GM19395 (cell line): ENCODE results near the gene MYOCOS.
A peak's percentile ranks its signal among the peaks of the same experiment; 100 is the strongest.

ENCODE experiments used
- ATAC-seq: cut with Tn5 transposase; IDR thresholded peaks from one replicate; pipeline ENCODE4 v1.9.1; 2021; ENCODE audit warnings: mild to moderate bottlenecking, moderate library complexity; ENCODE audit not compliant: unreplicated experiment

The MYOCOS gene

DNA sequence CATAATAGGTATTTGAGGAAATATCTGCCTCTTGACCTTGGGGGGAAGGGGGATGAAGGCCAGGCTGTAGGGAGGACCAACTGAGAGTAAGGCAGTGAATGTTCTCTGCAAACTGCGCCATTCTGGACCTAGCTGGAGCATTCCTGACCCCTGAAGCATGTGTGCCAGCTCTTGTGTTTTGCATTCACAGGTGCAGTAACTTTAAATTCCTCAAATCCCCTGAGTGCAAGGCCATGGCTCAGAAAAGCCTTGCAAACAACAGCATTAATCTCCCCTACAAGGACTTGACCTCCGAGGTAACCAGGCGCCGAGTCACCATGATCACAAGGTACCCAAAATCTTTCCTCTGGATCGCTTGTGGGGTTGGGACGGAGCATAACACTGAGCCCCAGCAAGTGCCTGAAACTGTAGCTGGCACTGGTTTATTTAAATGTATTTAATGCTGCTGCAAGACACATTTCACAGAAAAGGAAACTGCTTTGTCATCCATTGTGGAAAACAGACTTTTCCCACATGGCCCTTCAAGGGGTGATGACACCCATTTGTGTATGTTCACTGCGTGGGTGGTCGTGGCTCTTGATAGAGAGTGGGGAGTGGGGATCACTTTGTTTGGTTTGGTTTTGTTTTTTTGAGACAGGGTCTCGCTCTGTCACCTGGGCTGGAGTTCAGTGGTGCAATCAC lies 1.7 kb downstream of the MYOCOS start:
- no peak for ATAC-seq

DNA sequence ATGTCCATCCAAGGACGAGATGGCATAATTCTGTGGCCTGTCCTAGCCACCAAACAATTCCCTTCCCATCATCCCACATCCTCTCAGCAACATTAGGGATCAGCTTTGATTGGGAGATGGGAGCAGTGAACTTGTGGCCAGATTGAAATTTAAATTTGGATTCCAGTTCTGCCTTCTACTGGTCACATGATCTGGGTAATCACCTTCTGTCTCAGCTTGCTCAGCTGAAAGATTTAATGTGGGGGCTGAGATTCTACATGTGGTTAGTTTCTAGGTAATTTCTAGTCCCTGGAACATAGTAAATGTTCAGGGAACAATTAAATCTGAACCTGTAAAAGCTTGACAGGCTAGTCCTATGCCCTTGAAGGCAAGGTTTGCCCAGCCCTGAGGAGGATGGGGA lies 3.2 kb downstream of the MYOCOS start:
- ATAC-seq, result no peak

DNA sequence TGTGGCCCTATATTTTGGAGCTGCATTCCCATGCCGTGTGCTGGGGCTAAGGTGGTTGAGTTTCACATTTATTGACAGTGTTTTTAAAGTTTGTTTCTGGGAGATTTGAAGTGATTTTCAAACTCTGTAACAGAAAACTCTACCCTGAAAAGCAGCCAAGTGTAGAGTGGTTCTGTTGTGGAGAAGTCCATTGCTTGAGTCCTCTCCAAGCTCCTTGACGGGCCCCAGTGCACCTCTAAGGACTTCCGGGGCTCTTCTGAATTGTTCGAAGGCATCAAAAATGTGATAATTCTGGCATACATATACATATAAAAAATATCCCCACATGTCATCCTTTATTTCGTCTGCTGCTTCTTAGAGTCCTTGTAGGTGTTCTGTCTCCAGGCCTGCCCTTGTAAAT lies 5.0 kb downstream of the MYOCOS start:
- ATAC-seq, result no peak

DNA sequence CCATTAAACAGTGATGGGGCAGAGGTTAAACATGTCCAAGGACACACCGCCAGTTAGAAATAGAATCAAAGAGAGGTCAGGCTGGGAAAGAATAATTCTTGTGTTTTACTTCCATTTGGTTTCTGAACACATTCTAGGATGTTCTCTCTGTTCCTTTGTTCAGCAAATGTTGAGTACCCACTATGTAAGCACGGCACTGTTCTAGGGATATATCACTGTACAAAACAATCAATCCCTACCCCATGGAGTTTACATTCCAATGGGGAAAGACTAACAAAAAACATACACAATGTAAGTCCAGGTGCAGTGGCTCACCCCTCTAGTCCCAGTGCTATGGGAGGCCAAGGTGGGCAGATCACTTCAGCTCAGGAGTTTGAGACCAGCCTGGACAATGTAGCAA lies 6.2 kb downstream of the MYOCOS start:
- ATAC-seq, result no peak

DNA sequence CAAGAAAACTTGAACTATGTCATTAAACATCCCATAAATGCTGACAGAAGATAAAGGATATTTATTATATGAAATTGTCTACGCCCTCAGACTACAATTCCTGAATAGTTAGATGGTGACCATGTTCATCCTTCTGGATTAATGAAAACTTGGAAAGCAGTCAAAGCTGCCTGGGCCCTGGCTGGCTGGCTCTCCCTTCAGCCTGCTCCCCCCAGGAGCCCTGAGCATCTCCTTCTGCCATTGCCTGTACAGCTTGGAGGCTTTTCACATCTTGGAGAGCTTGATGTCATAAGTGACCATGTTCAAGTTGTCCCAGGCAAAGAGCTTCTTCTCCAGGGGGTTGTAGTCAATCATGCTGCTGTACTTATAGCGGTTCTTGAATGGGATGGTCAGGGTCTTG lies 13.6 kb downstream of the MYOCOS start:
- ATAC-seq, result no peak

DNA sequence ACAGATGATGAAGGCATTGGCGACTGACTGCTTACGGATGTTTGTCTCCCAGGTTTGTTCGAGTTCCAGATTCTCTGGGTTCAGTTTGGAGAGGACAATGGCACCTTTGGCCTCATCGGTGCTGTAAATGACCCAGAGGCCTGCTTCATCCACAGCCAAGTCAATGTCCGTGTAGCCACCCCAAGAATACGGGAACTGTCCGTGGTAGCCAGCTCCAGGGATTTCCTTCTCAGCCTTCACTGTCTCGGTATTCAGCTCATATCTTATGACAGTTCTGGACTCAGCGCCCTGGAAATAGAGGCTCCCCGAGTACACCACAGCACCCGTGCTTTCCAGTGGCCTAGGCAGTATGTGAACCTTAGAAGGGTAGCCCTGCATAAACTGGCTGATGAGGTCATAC lies 14.1 kb downstream of the MYOCOS start:
- ATAC-seq, result no peak

DNA sequence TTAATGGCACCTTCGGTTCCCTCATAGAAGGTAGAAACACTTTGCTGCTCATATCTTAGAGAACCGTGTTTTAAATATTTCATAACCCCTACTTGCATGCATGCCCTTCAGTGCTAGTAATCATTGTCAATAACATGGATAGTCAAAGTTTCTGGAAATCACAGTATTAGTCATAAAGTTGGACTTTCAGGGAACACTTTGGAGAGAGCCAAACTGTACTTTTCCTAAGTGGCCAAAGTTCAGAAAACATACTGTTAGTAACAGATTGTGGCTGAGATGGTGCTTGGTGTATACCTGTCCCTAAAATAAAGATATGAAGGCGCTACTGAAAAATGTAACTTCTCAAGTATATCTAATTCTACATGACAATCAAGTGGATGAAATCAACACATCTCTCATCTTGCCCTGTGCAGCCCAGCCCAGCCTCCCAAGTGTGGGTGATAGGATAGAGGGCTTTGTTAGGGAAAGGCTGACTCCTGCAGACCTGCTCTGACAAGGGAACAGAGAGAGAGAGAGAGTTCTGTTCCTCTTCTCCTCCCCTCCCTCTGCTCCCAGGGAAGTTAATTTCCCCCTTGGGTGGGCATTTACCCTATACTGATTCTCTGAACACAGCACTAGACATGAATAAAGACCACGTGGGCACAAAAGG lies 16.0 kb downstream of the MYOCOS start:
- ATAC-seq, result no peak

DNA sequence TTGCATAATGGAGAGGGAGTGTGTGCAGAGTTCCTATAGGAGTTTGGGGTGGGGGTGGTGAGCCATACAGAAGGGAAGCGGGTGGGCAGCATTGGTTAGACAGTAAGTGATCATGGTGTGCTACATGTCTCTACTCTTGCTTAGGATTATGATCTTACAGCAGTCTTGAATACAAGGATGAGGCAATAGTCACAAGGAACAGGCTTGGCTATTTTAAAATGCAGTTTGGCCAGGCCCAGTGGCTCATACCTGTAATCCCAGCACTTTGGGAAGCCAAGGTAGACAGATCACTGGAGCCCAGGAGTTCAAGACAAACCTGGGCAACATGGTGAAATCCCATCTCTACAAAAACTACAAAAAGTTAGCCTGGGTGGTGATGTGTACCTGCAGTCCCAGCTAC lies 18.2 kb downstream of the MYOCOS start:
- no peak for ATAC-seq

DNA sequence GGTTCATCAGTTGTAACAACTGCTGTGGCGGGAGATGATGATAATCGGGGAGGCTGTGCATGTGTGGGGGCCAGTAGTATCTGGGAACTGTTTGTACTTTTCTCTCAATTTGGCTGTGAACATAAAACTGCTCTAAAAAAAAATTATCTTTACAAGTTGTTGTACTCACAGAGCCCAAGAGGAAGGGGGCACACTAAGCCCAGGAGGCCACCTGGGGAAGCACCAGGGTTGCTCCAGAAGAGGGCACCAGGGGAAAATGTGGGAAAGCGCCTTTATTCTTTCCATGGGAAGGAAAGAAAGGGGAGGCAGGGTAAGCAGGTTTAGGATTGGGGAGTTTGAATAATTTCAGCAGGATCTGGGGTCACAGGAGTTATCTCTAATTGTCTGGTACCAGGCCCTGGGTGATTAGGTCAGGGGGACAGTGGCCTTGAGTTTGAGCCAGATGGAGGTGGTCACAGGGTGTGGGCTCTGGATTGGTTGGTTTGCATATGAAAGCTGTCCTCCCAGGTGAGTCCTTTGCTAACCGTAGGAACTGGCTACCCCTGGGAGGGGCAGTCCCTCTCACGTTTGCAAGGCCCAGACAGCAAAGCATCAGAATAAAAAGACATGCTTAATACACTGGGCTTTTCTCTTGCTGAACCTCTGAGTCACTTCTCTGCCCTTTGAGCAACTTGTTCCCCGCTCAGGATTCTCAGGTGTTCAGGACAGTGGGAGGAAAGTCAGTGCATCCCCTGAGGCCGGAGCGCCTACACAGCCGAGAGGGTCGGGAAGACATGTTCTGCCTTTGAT lies 19.2 kb downstream of the MYOCOS start:
- ATAC-seq, result no peak

DNA sequence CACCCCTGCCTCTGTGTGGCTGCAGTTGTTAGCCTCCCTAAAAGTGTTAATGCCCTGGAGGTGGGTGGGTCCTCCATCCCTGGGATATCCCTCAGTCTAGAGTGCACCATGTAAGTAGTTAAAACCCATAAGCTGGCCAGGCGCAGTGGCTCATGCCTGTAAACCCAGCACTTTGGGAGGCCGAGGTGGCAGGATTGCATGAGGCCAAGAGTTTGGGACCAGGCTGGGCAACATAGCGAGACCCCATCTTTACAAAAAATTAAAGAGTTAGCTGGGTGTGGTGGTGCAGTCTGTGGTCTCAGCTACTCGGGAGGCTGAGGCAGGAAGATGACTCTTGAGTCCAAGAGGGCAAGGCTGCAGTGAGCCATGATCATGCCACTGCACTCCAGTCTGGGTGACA lies 20.2 kb downstream of the MYOCOS start:
- no peak for ATAC-seq

DNA sequence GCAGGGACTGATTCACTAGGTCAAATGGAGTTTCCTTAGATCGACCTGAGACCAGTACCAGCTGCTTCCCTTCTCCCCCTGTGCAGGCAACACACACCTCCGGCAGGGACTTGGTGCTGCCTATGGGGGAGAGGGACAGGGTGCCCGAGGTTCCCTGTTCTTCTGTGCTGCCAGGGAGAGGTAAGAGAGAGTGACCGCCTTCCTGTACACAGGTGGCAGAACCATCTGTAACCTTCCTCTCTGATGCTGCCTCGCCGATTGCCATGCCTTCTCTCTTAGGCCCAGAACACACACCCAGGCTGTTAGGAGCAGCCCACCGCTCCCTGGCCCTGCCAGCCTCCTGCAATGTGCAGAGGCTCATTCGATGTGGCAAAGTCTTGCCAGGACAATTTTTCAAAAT lies 21.1 kb downstream of the MYOCOS start:
- no peak for ATAC-seq

DNA sequence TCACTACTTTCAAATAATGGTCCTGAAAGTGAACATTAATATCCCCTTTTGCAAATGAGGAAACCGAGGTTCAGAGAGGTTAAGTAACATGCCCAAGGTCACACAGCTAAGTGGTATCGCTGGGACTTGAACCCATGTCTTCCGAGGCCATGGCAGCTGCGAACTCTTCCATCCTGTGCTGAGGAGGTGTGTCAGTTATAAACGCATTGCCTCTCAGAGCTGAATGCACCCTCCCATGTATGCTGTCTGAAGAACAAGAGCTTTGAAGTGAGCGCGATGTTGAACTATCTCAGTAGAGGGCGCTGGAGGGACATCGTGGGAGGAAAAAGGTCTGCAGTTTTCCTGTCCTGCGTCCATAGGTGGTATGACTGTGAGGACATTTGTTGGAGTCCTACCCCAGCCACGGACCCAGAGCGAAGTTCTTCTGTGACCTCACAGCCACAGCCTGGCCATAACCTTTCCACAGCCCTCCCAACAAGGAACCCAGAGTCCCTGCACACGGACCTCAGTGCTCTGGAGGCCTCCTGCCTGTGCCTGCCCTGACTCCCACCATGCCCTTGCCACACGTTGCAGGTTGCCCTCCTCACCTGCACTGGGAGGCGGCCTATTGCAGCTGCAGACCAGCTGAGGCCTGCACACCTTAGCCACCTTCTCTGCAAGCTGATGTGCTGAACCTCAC lies 22.9 kb downstream of the MYOCOS start:
- peak; percentile 81 for ATAC-seq

DNA sequence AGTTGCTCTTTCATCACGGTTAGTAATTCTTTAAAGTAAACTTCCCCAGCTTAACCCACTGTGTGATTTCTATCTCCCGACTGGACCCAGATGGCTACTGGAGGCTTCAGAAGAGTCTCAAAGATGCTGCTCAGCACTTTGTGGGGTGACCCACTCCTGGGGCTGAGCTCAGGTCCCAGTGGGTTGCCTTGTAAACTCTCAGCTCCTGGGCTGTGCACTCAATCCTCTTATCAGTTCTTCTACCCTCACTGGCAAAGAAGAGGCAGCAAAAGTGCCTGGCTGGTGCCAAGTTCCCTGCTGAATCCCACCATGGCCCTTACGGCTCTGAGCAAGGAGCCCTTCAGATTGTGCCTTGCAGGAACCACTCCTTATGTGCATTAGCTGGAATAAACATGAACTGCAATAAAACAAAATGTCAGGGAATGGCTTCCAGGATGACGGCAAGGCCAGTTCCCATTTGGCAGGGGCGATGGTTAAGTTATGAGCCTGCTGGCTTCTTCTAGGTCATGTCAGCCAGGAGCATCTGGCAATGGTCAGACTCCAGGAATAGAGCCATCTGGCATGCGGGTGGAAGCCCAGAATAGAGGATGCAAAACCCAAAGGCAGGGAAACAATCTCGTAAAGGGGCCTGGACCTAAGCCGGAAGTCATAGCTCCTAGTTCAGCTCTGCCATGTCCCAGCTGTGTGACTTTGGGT lies 23.7 kb downstream of the MYOCOS start:
- no peak for ATAC-seq

DNA sequence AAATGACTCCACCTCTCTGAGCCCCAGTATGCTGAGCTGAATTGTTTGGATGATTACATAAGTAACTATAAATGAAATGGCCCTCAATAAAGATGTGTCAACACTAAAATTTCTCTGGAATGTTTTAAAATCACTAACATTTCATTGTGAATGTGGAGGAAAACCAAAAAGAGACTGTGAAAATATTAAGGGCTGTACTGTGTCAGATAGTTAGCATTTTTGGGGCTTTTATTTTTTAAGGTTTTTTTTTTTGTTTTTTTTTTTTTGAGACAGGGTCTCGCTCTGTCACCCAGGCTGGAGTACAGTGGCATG lies 24.2 kb downstream of the MYOCOS start:
- ATAC-seq, result no peak

DNA sequence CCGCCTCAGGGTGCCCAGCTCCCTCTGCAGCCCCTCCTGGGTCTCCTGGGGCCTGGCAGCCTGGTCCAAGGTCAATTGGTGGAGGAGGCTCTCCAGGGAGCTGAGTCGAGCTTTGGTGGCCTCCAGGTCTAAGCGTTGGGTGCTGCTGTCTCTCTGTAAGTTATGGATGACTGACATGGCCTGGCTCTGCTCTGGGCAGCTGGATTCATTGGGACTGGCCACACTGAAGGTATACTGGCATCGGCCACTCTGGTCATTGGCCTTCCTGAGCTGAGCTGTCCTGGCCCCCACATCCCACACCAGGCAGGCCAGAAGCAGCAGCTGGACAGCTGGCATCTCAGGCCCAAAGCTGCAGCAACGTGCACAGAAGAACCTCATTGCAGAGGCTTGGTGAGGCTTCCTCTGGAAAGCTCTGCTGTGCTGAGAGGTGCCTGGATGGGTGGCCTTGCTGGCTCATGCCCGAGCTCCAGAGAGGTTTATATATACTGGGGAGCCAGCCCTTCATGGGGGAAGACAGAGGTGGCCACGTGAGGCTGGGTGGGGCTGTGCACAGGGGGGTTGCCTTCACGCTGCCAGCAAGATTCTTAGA lies 30.3 kb downstream of the MYOCOS start, which contains the start of gene MYOC:
Gene MYOC (minus strand): TSS at position 455 of the 589 bp plus-strand sequence. CDS start 77 bp downstream, at position 378.
- no peak for ATAC-seq

DNA sequence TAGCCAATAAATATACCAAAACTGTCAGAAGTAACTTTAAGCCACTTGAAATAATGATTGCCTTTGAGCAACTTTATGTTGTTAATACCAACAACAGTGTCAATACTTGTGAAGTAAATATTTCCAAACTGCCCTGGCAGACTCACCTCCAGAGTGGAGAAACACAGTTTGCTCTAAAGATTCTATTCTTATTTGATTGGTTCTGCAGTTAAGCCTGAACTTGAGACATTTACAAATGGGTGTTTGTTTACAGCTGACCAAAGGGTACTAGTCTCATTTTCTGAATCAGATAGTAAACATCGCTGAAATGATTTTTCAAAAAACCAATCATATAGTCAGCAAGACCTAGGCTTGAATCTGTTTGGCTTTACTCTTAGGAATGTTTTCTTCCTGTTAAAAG lies 31.8 kb downstream of the MYOCOS start:
- no peak for ATAC-seq

DNA sequence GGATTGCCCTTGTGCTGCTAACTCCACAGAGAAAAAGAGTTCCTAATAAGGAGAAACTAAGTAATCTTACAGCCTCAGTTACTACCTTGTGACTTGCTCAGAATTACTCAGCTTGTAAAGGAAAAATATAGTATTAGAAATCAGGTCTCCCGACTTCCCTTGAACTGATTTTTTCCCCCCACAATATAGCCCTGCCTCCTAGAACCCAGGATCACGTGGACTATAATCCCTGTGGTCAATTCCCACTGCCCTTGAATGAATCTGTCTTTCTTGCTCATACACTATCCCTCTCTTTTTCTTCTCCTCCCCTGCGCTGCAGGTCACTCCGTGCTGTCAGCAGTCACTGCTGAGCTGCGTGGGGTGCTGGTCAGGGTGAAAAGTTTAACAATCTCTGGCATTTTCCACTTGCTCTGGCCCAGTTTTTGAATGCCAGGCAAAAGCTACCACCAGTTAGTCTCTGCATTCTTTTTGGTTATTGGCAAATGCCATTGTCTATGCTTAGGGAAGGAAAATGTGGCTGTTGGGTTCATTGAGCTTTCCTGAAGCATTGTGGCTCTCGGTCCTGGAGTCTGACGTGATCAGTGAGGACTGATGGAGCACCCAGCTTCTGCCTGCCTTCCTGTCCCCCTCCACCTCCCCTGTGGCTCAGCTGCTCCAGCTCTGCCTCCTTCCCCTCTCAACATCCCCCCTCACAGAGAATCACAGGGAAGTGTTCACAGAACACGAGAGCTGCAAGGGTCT lies 32.3 kb downstream of the MYOCOS start:
- no peak for ATAC-seq

DNA sequence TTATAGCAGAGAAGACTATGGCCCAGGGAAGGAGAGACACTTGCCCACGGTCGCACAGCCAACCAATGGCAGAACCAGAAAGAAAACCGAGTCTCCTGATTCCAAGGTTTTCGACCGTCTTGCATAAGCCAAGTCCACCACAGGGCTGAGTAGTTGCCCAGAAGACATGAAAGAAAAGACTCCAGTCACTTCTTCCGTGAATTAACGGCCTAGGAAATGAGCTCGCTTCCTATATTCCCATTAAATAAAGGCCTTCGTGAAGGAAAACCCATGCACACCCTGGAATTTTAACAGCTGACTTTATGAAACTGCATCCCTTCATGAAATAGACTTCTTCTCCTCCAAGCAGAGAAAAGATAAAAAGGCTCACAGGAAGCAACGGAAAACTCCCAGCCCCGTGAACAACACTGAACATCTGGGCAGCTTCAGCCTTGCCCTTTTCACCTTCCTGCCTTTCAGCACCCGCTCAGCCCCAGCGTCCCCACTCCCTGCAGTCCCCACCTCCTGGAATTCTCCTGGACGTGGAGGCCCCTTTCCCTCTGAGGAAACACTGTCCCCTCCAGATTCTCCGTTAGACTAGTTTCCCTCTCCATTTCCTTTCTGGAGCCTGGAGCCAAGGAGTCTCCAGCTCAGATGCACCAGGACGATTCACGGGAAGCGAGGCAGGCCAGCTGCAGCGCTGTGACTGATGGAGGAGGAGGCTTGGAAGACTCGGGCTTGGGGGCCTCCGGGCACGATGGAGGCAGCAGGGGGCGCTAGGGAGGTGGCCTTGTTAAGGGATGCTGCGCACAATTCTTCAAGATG lies 33.1 kb downstream of the MYOCOS start:
- peak; percentile 80 for ATAC-seq

DNA sequence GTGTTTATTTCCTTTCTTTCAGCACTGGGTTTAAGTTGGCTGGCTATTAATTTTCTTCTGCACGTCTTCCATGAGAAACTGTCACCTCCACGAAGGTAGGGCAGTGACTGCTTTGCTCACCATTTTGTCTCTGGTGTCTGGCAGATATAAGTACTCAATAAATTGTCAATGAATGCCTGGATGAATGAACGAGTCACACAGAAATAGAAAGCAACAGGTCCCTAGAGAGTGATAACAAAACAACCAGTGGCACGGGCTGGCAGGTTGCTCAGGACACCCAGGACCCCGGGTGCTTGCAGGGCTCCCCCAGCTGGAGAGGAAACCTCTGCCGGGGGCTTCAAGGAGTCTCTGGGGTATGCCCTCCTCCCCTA lies 33.7 kb downstream of the MYOCOS start:
- peak; percentile 31 for ATAC-seq
